DMS79 treated with DMSO at 0.1 percent for 48 hours (cell line): ENCODE measurements around the gene GRM8.
A peak's percentile ranks its signal among the peaks of the same experiment; 100 is the strongest.
"Not testable (repeated sequence)": the region's sequence is repeated elsewhere in the genome, so short reads cannot be mapped to it uniquely, and the experiment has no call there.

Experiments
- DNase-seq: peaks from one replicate; lab custom pipeline; 2025; lab: John Stamatoyannopoulos, UW

GRM8 gene

GRCh38 chr7:127029823-127030222, 222.9 kb downstream of the GRM8 start:
- no peak for DNase-seq

DNA sequence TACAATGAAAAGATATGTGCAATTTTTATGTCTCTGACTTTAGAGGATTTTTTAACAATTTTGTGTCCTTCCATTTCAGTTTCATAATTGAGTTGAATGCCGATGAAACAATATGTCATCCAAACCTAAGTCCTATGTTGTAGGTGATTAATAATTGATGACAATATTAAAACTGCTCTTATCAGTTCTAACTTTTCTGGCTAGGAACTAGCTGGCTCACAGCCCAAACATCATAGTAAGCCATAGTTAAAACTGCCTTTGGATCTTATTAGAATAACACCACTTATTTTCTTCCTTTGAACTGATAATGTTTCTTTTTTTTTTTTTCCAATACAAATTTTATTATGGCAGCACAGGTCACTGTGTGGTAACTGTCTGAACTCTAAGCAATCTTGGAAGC, 230.9 kb downstream of the GRM8 start:
- DNase-seq = no peak

GRCh38 chr7:127021019-127021738, 231.6 kb downstream of the GRM8 start:
- no peak for DNase-seq

GRCh38 chr7:127018889-127019288, 233.9 kb downstream of the GRM8 start:
- no peak for DNase-seq

- no peak for DNase-seq
Observed at GRCh38 chr7:127017196-127017595, 235.5 kb downstream of the GRM8 start.

GRCh38 chr7:127000725-127001124, 252.0 kb downstream of the GRM8 start:
- no peak for DNase-seq

GRCh38 chr7:126996659-126997058, 256.1 kb downstream of the GRM8 start:
- DNase-seq = no peak

GRCh38 chr7:126993626-126994213, 259.0 kb downstream of the GRM8 start:
- DNase-seq = no peak

GRCh38 chr7:126988022-126988421, 264.7 kb downstream of the GRM8 start:
- DNase-seq = no peak

DNA sequence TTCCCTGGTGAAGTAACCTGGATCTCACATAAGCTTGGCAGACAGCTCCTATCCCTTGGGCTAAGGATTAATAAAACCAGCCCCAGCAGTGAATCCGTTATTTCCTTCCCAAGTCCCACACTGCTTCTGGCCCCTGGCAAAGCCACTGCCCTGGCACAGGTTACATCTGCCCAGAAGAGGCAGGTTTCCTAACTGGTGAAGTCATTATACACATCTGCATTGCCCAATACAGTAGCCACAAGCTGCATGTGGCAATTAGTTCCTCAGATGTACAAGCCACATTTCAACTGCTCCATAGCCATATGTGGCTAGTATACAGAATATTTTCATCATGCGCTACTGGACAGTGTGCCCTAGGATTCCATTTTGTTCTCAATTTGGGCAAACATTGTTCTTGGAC, 273.0 kb downstream of the GRM8 start:
- DNase-seq = no peak

GRCh38 chr7:126978865-126979264, 273.9 kb downstream of the GRM8 start:
- DNase-seq = no peak

DNA sequence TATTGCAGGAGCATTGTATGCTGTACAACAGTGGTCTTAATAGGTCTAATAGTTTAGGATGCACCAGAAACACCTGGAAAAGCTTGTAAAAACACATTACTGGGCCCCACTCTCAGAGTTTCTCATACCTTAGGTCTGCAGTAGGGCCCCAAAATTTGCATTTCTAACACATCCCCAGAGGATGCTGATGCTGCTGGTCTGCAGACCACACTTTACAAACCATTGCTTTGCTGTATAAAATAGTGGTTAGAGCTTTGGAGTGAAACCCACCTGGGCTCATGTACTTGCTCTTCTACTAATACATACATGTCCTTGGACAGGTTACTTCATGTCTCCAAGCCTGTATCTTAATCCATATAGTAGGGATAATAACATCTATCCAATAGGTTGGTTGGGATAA, 279.7 kb downstream of the GRM8 start:
- DNase-seq = no peak

- no peak for DNase-seq
Observed at GRCh38 chr7:126972571-126972970, 280.2 kb downstream of the GRM8 start.

GRCh38 chr7:126959649-126960048, 293.1 kb downstream of the GRM8 start:
- DNase-seq = no peak

- no peak for DNase-seq
Observed at GRCh38 chr7:126958367-126958766, 294.4 kb downstream of the GRM8 start.

DNA sequence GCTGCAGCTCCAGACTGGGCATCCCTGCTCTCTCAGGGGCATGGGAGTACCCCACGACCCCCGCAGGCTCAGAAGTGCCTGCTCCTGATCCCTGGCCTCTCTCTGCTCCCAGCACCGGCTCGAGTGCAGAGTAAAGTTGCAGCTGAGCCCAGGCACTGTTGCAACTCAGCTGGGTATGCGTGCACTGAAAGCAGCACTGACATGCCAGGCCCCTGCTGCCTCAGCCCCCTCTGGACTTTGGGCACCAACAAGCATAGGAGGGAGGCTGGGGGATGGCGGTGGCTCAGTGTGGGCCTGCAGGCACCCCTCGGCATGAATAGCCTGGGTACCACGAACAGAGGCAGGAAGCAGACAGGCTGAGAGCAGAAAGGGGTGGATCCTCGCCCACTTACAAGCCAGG, 295.3 kb downstream of the GRM8 start:
- DNase-seq = no peak

GRCh38 chr7:126953461-126953860, 299.3 kb downstream of the GRM8 start:
- peak; percentile 16 for DNase-seq

DNA sequence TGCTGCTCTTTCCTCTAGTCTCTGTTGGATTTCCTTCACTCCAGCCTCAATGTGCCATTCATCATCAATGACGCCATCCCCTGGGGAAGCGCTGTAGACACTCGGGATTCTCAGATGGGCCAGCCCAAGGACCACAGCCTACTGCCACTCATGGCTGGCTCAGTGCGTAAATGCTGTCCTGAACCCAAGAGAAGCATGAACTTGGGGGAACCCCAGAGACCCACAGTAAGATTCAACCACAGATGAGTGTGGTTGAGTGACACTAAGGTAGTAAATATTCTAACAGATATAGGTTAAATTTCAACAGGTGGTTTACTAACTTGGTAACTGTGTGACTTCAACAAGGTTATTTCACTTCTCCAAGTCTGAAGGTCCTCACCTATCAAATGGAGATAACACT, 304.1 kb downstream of the GRM8 start:
- no peak for DNase-seq

GRCh38 chr7:126940723-126941307, 311.9 kb downstream of the GRM8 start:
- DNase-seq = no peak

GRCh38 chr7:126937171-126937570, 315.6 kb downstream of the GRM8 start:
- DNase-seq = no peak

DNA sequence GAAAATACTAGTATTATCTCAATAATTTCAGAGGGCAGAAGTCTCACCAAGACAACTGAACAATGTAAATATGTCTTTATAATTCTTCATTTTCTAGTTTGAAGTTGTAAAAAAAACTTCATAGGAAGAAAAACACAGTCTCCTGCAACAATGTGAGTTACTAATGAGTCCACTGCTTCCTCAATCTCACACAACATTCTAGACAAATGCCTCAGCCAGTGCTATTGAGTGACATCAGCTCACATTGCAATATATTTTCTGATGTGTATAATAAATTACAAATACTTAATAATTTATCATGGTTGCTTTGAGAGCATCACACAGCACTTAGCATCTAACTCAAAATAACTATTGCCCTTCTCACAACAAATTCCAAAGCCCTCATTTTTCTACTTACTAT, 321.2 kb downstream of the GRM8 start:
- DNase-seq = no peak

GRCh38 chr7:126930166-126930565, 322.6 kb downstream of the GRM8 start:
- no peak for DNase-seq

- DNase-seq = no peak
Observed at GRCh38 chr7:126924477-126924876, 328.3 kb downstream of the GRM8 start.

- DNase-seq = not testable (repeated sequence)
Observed at GRCh38 chr7:126911627-126912026, 341.1 kb downstream of the GRM8 start.
